ENCODE results near the gene STUM.

GRCh38 chr1:226607821-226608220, 59.3 kb downstream of the STUM start:
- TF ChIP-seq MAX (IDR thresholded peaks at IDR 0.05) (no peak), CHD2 (IDR thresholded peaks at IDR 0.05; ENCODE audit: low read length) (no peak), ZNF274 (IDR thresholded peaks at IDR 0.05; ENCODE audit: borderline replicate concordance, extremely low read depth, low read length) (no peak), GTF2F1 (IDR thresholded peaks at IDR 0.05; ENCODE audit: borderline replicate concordance, low read depth, low read length) (no peak), EP300 (IDR thresholded peaks at IDR 0.05; ENCODE audit: borderline replicate concordance in 1 of 2, low read depth in 2 of 2, low read length in 2 of 2) (no peak), EGR1 (IDR thresholded peaks at IDR 0.05; ENCODE audit: borderline replicate concordance, low read depth, low read length) (no peak), CTCF (IDR thresholded peaks at IDR 0.05; ENCODE audit: control extremely low read depth in 1 of 3, insufficient read depth in 1 of 3, low read depth in 1 of 3, low read length in 3 of 3) (no peak), NRF1 (IDR thresholded peaks at IDR 0.05; ENCODE audit: low read depth, low read length) (no peak)

All from H1 (cell line).